Neural progenitor cell (in vitro differentiated cells): ENCODE results near the gene MNT. TPM values are rescaled to one million over a fixed set of nuclear protein-coding genes. Genes with fewer than 3 reads are reported as not detected.

Source experiments
- DNase-seq: peaks from one replicate; pipeline ENCODE4 v3.0.0-alpha.2; 2016; ENCODE audit warnings: low spot score
- H2AFZ ChIP-seq: fragments of 200-600 bp; sonication (generic); replicated peaks from 2 replicates; pipeline ENCODE4 v1.6.1; 2016; ENCODE audit warnings: antibody characterized with exemption
- H3F3A ChIP-seq: fragments of 200-600 bp; sonication (generic); 2 replicates; pipeline ENCODE4 v1.6.1; 2016; ENCODE audit warnings: antibody characterized with exemption, low read depth
- H3K27ac ChIP-seq: fragments of 200-600 bp; sonication (generic); 2 replicates; pipeline ENCODE4 v1.5.1; 2016; ENCODE audit warnings: mild to moderate bottlenecking
- H3K27me3 ChIP-seq: fragments of 200-600 bp; sonication (generic); 2 replicates; pipeline ENCODE4 v1.6.1; 2016; ENCODE audit warnings: mild to moderate bottlenecking, moderate library complexity
- H3K36me3 ChIP-seq: fragments of 200-600 bp; sonication (generic); 2 replicates; pipeline ENCODE4 v1.5.1; 2016
- H3K4me1 ChIP-seq: fragments of 200-600 bp; sonication (generic); 2 replicates; pipeline ENCODE4 v1.6.1; 2016; ENCODE audit warnings: mixed run types
- H3K4me2 ChIP-seq: fragments of 200-600 bp; sonication (generic); 2 replicates; pipeline ENCODE4 v1.6.1; 2016
- H3K4me3 ChIP-seq: fragments of 200-600 bp; sonication (generic); 2 replicates; pipeline ENCODE4 v1.5.1; 2016
- H3K79me2 ChIP-seq: fragments of 200-600 bp; sonication (generic); 2 replicates; pipeline ENCODE4 v1.6.1; 2016; ENCODE audit warnings: low read depth
- H3K9ac ChIP-seq: fragments of 200-600 bp; sonication (generic); 2 replicates; pipeline ENCODE4 v1.6.1; 2016
- H3K9me3 ChIP-seq: fragments of 200-600 bp; sonication (generic); 2 replicates; pipeline ENCODE4 v1.5.1; 2016; ENCODE audit warnings: low read depth
- H4K20me1 ChIP-seq: fragments of 200-600 bp; sonication (generic); 2 replicates; pipeline ENCODE4 v1.6.1; 2016; ENCODE audit warnings: low read depth
- H3K27ac Mint-ChIP-seq: 3 replicates; pipeline ENCODE4 v1.8.0; 2021; ENCODE audit warnings: mixed read lengths
- H3K27me3 Mint-ChIP-seq: 2 replicates; pipeline ENCODE4 v1.8.0; 2022; ENCODE audit warnings: low read depth, mild to moderate bottlenecking, inconsistent platforms, moderate library complexity, mixed read lengths; ENCODE audit not compliant: insufficient read depth
- H3K36me3 Mint-ChIP-seq: 3 replicates; pipeline ENCODE4 v1.8.0; 2021; ENCODE audit warnings: mixed read lengths
- H3K4me1 Mint-ChIP-seq: 3 replicates; pipeline ENCODE4 v1.8.0; 2021; ENCODE audit warnings: mixed read lengths
- H3K4me3 Mint-ChIP-seq: 3 replicates; pipeline ENCODE4 v1.8.0; 2021; ENCODE audit warnings: mild to moderate bottlenecking, moderate library complexity, mixed read lengths
- H3K9me3 Mint-ChIP-seq: 3 replicates; pipeline ENCODE4 v1.8.0; 2020; ENCODE audit warnings: mixed read lengths
- CTCF ChIP-seq: fragments of 200-600 bp; sonication (generic); IDR thresholded peaks from 2 replicates; pipeline ENCODE4 v1.5.1; 2017; ENCODE audit warnings: antibody characterized with exemption, mild to moderate bottlenecking
- EZH2 ChIP-seq: fragments of 200-600 bp; sonication (generic); IDR thresholded peaks from 2 replicates; pipeline ENCODE4 v1.6.1; 2017; ENCODE audit warnings: antibody characterized with exemption, mild to moderate bottlenecking, moderate library complexity
- EZH2phosphoT487 ChIP-seq: fragments of 200-600 bp; sonication (generic); IDR thresholded peaks from 2 replicates; pipeline ENCODE4 v1.6.1; 2017; ENCODE audit warnings: antibody characterized with exemption
- small RNA-seq: library from RNA; depleted of rRNA; stranded (forward); fragments of <200 nt; gene quantifications from one replicate; pipeline ENCODE3, GENCODE V24; 2015
- total RNA-seq: library from RNA; depleted of rRNA; stranded (reverse); fragments of >200 nt; gene quantifications from 2 replicates; pipeline ENCODE4 v1.2.3, GENCODE V29; 2015; ENCODE audit warnings: low replicate concordance

The MNT gene
- total RNA-seq, 1 donor from 2014 or later, result 2.2 TPM

DNA sequence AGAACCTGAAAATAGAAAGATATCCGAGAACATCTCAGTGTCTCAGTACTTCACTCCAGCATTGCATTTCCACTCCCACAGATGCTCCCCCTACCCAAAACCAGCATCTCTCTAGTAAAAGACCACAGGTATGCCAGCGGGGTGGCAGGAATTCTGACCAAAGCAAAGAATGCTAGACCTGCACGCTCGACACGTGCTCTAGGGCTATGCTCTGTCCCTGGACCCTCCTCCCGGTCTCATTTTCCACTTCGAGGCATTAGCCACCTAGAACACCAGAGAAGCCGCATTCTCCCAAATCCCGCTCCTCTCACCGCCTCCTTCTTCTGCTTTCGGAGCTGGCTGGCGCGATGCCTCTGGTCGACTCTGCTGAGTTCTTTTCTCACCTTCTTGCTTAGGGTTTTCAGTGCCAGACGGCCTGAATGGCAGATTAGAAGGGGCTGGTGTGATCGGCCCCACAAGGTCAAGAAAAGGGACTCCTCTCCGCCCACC lies 65.1 kb downstream of the MNT start:
- Mint-ChIP-seq H3K27ac (peak overlapping the region; percentile 81), H3K27me3 (peaks cover 7% of the 10 kb centered on the region), H3K4me1 (peaks cover 24% of the 10 kb centered on the region), H3K4me3 (peak overlapping the region; percentile 99), H3K9me3 (no peaks in the 10 kb centered on the region), H3K36me3 (peaks cover 17% of the 10 kb centered on the region)
- peaks cover 11% of the 10 kb centered on the region for H3K4me1 ChIP-seq
- peak overlapping the region; percentile 95 for H3K4me3 ChIP-seq
- no peaks in the 10 kb centered on the region for H3K9me3 ChIP-seq
- peak overlapping the region; percentile 91 for H3K9ac ChIP-seq
- H3K79me2 ChIP-seq, result peaks cover 44% of the 10 kb centered on the region
- no peak overlapping the region for H3K27ac ChIP-seq
- no peak for TF ChIP-seq EZH2phosphoT487
- no peak for TF ChIP-seq EZH2
- TF ChIP-seq CTCF, result no peak
- H4K20me1 ChIP-seq, result peaks cover 4% of the 10 kb centered on the region
- H3K36me3 ChIP-seq, result peaks cover 38% of the 10 kb centered on the region
- H2AFZ ChIP-seq, result peak overlapping the region; percentile 68
- H3F3A ChIP-seq, result peaks cover 29% of the 10 kb centered on the region
- DNase-seq, result peak; percentile 36
- H3K4me2 ChIP-seq, result peak overlapping the region; percentile 97
- no peaks in the 10 kb centered on the region for H3K27me3 ChIP-seq

Small RNA genes lying within 50 kb of the gene (small RNA-seq; reads per million reads assigned to genes)
- gene AC006435.3, result not detected
- gene AC006435.4, result not detected

Other genes starting within 250 kb of the MNT start
- gene SMG6, start 97.3 kb downstream of the MNT start, total RNA-seq, result 19.0 and 27.0 TPM in 2 replicates
- gene SRR, start 97.1 kb downstream of the MNT start, total RNA-seq, result 26.4 and 40.9 TPM in 2 replicates
- 42.2 and 55.0 TPM in 2 replicates for gene TSR1, start 64.6 kb downstream of the MNT start, total RNA-seq
- gene SGSM2, start 63.6 kb downstream of the MNT start, total RNA-seq, result 39.0 and 70.7 TPM in 2 replicates
- gene METTL16, start 110.8 kb upstream of the MNT start, total RNA-seq, result 40.0 and 52.0 TPM in 2 replicates
- gene PAFAH1B1, start 192.6 kb upstream of the MNT start, total RNA-seq, result 177 and 209 TPM in 2 replicates